ENCODE data around the gene RASGEF1C. TPM values are rescaled to one million over a fixed set of nuclear protein-coding genes. Genes with fewer than 3 reads are reported as not detected.

RASGEF1C gene
- total and polyA plus RNA-seq, 4 donors = 0.09 to 0.10 TPM; not detected in 2

GRCh38 chr5:180214870-180215770 lies 6.1 kb upstream of the RASGEF1C start:
- Histone ChIP-seq H3K9ac (ENCODE audit: low read depth in 1 of 2, low read length in 2 of 2) (no peak overlapping the region), H3K36me3 (ENCODE audit: control insufficient read depth in 4 of 4, insufficient read depth in 3 of 4, low read depth in 1 of 4, low read length in 3 of 4) (no peaks in the 10 kb centered on the region), H3K27me3 (ENCODE audit: control insufficient read depth in 4 of 4, insufficient read depth in 4 of 4, low read length in 3 of 4) (no peaks in the 10 kb centered on the region), H3K27ac (ENCODE audit: low read depth in 1 of 2, low read length in 2 of 2) (no peak overlapping the region), H3K9me3 (ENCODE audit: control insufficient read depth in 4 of 4, low read length in 3 of 4) (peaks cover 11 to 33% (median 20%) of the 10 kb centered on the region in 4 donors), H3K4me1 (ENCODE audit: control insufficient read depth in 4 of 4, insufficient read depth in 4 of 4, low read length in 3 of 4) (no peaks in the 10 kb centered on the region), H3K4me3 (ENCODE audit: low read depth in 1 of 3, low read length in 3 of 3) (no peak overlapping the region)
- TF ChIP-seq RXRA (IDR thresholded peaks at IDR 0.05) (no peak), RAD21 (IDR thresholded peaks at IDR 0.05) (no peak), YY1 (IDR thresholded peaks at IDR 0.05) (no peak)
- no peak for DNase-seq (ENCODE audit: low spot score)
- WGBS = 92% methylated on average over 21 of the region's 21 CpGs

- H3K9me3 ChIP-seq (ENCODE audit: control insufficient read depth in 4 of 4, low read length in 3 of 4) = peaks cover 4 to 19% (median 18%) of the 10 kb centered on the region in 4 donors
- WGBS = 81% methylated on average over 5 of the region's 5 CpGs
- no peak overlapping the region for H3K9ac ChIP-seq (ENCODE audit: low read depth in 1 of 2, low read length in 2 of 2)
- H3K27me3 ChIP-seq (ENCODE audit: control insufficient read depth in 4 of 4, insufficient read depth in 4 of 4, low read length in 3 of 4) = no peaks in the 10 kb centered on the region
- H3K36me3 ChIP-seq (ENCODE audit: control insufficient read depth in 4 of 4, insufficient read depth in 3 of 4, low read depth in 1 of 4, low read length in 3 of 4) = no peaks in the 10 kb centered on the region
- H3K4me3 ChIP-seq (ENCODE audit: low read depth in 1 of 3, low read length in 3 of 3) = no peak overlapping the region
- peaks cover 0 to 4% (median 1%) of the 10 kb centered on the region in 4 donors for H3K4me1 ChIP-seq (ENCODE audit: control insufficient read depth in 4 of 4, insufficient read depth in 4 of 4, low read length in 3 of 4)
- TF ChIP-seq EGR1 (IDR thresholded peaks at IDR 0.05; ENCODE audit: low read depth in 2 of 2) (no peak), GABPA (IDR thresholded peaks at IDR 0.05 in 1 of 2, conservative IDR thresholded peaks at IDR 0.05 in 1 of 2) (no peak), SP1 (IDR thresholded peaks at IDR 0.05) (no peak), FOXA1 (IDR thresholded peaks at IDR 0.05) (no peak), ZBTB33 (IDR thresholded peaks at IDR 0.05) (no peak), RAD21 (IDR thresholded peaks at IDR 0.05) (no peak), HNF4A (conservative IDR thresholded peaks at IDR 0.05) (no peak), FOXA2 (IDR thresholded peaks at IDR 0.05) (no peak), HNF4G (IDR thresholded peaks at IDR 0.05) (no peak), RXRA (IDR thresholded peaks at IDR 0.05) (no peak), CTCF (IDR thresholded peaks at IDR 0.05; ENCODE audit: low read depth, low read length, missing input control) (no peak), TAF1 (conservative IDR thresholded peaks at IDR 0.05) (no peak), REST (IDR thresholded peaks at IDR 0.05) (no peak), JUND (IDR thresholded peaks at IDR 0.05) (no peak)
- no peak overlapping the region for H3K27ac ChIP-seq (ENCODE audit: low read depth in 1 of 2, low read length in 2 of 2)
- no peak for DNase-seq (ENCODE audit: low spot score)
Observed at GRCh38 chr5:180213657-180214207, 4.7 kb upstream of the RASGEF1C start.

All from liver (tissue), 9 donors.